ENCODE results near the gene CD244. TPM values are rescaled to one million over a fixed set of nuclear protein-coding genes. Genes with fewer than 3 reads are reported as not detected.

CD244 gene
- polyA plus RNA-seq, 1 donor from 2014 or later: not detected

DNA sequence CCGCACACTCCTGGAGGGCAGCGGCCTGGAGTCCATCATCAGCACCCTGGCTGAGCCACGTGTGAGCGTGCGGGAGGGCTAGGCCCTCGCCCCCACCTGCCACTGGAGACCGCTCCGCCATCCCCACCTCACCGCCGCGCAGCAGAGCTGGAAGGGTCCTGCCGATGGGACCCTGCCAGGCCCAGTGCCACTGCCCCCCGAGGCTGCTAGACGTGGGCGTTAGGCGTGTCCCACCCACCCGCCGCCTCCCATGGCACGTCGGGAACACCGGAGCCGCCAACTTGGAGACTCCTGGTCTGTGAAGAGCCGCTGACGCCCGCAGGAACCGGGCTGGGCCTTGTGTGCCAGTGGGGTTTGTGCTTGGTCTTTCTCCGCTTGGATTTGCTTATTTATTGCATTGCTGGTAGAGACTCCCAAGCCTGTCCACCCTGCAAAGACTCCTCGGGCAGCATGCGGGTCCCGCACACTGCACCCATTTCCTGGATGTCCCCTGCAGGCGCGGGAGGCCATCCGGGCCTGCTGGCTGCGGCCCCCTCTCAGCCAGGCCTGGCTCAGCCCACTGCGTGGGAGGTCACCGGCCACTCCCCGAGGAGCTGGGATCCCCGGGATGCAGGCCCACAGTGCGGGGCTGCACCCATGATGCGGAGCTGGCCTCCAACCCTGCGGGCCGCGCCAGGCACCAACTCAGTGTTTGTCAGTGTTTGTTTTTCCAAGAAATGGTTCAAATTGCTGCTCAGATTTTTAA, 60.7 kb downstream of the CD244 start:
- Histone ChIP-seq H4K20me1 (ENCODE audit: insufficient read depth) (no peaks in the 10 kb centered on the region), H3F3A (ENCODE audit: insufficient read depth, low read length, poor library complexity, severe bottlenecking) (no peaks in the 10 kb centered on the region), H3K27me3 (ENCODE audit: insufficient read depth, low read depth, low read length) (no peaks in the 10 kb centered on the region), H3K4me2 (ENCODE audit: low read length) (no peak overlapping the region), H3K9me3 (ENCODE audit: low read length) (no peaks in the 10 kb centered on the region), H3K27ac (ENCODE audit: low read length) (no peak overlapping the region), H3K79me2 (replicated peaks; ENCODE audit: insufficient read depth, low read length) (no peaks in the 10 kb centered on the region), H3K36me3 (ENCODE audit: insufficient read depth, low read length) (no peaks in the 10 kb centered on the region), H3K9me2 (ENCODE audit: insufficient read depth, low read length) (no peaks in the 10 kb centered on the region), H3K9ac (ENCODE audit: low read length) (no peak overlapping the region), H2AFZ (ENCODE audit: low read depth, low read length) (no peak overlapping the region), H3K4me3 (ENCODE audit: low read length) (no peak overlapping the region)
- no peak for TF ChIP-seq MXI1 (conservative IDR thresholded peaks at IDR 0.05; ENCODE audit: poor library complexity, severe bottlenecking)
- no peak for TF ChIP-seq TAF1 (IDR thresholded peaks at IDR 0.05; ENCODE audit: low read depth)
- TF ChIP-seq, protein P1, sequence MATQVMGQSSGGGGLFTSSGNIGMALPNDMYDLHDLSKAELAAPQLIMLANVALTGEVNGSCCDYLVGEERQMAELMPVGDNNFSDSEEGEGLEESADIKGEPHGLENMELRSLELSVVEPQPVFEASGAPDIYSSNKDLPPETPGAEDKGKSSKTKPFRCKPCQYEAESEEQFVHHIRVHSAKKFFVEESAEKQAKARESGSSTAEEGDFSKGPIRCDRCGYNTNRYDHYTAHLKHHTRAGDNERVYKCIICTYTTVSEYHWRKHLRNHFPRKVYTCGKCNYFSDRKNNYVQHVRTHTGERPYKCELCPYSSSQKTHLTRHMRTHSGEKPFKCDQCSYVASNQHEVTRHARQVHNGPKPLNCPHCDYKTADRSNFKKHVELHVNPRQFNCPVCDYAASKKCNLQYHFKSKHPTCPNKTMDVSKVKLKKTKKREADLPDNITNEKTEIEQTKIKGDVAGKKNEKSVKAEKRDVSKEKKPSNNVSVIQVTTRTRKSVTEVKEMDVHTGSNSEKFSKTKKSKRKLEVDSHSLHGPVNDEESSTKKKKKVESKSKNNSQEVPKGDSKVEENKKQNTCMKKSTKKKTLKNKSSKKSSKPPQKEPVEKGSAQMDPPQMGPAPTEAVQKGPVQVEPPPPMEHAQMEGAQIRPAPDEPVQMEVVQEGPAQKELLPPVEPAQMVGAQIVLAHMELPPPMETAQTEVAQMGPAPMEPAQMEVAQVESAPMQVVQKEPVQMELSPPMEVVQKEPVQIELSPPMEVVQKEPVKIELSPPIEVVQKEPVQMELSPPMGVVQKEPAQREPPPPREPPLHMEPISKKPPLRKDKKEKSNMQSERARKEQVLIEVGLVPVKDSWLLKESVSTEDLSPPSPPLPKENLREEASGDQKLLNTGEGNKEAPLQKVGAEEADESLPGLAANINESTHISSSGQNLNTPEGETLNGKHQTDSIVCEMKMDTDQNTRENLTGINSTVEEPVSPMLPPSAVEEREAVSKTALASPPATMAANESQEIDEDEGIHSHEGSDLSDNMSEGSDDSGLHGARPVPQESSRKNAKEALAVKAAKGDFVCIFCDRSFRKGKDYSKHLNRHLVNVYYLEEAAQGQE (IDR thresholded peaks at IDR 0.05; ENCODE audit: borderline replicate concordance): no peak
- no peak for TF ChIP-seq RAD21 (conservative IDR thresholded peaks at IDR 0.05)

DNA sequence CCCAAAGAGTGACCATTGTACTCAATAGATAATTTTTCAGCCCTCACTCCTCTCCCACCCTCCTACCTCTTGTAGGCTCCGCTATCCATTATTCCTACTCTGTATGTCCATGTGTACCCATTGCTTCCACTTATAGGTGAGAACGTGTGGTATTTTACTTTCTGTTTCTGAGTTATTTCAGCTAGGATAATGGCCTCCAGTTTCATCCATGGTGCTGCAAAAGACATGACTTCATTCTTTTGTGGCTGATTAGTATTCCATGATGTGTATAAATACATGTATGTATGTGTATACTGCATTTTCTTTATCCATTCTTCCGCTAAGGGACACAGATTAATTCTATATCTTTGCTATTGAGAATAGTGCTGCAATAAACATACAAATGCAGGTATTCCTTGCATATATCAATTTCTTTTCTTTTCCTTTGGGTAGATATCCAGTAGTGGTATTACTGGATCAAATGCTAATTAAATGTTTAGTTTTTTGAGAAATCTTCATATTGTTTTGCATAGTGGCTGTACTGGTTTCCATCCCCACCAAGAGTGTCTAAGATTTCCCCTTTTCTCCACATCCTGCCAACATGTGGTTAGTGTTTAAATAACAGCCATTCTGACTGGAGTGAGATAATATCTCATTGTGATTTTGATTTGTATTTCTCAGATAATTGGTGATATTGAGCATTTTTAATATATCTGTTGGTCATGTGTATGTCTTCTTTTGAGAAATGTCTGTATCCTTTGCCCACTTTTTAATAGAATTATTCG, 61.9 kb downstream of the CD244 start:
- Histone ChIP-seq H3K4me2 (ENCODE audit: low read length) (no peak overlapping the region), H3K36me3 (ENCODE audit: insufficient read depth, low read length) (no peaks in the 10 kb centered on the region), H3K27me3 (ENCODE audit: insufficient read depth, low read depth, low read length) (no peaks in the 10 kb centered on the region), H3K27ac (ENCODE audit: low read length) (no peak overlapping the region), H3K9ac (ENCODE audit: low read length) (no peak overlapping the region), H3K79me2 (replicated peaks; ENCODE audit: insufficient read depth, low read length) (no peaks in the 10 kb centered on the region), H2AFZ (ENCODE audit: low read depth, low read length) (no peak overlapping the region), H3K9me2 (ENCODE audit: insufficient read depth, low read length) (no peaks in the 10 kb centered on the region), H3K9me3 (ENCODE audit: low read length) (no peaks in the 10 kb centered on the region), H4K20me1 (ENCODE audit: insufficient read depth) (no peaks in the 10 kb centered on the region), H3K4me3 (ENCODE audit: low read length) (no peak overlapping the region), H3F3A (ENCODE audit: insufficient read depth, low read length, poor library complexity, severe bottlenecking) (no peaks in the 10 kb centered on the region)
- TF ChIP-seq, protein P1 (IDR thresholded peaks at IDR 0.05; ENCODE audit: borderline replicate concordance): no peak
- no peak for TF ChIP-seq TAF1 (IDR thresholded peaks at IDR 0.05; ENCODE audit: low read depth)
- TF ChIP-seq POLR2AphosphoS5 (IDR thresholded peaks at IDR 0.05): no peak
- TF ChIP-seq, protein P2, sequence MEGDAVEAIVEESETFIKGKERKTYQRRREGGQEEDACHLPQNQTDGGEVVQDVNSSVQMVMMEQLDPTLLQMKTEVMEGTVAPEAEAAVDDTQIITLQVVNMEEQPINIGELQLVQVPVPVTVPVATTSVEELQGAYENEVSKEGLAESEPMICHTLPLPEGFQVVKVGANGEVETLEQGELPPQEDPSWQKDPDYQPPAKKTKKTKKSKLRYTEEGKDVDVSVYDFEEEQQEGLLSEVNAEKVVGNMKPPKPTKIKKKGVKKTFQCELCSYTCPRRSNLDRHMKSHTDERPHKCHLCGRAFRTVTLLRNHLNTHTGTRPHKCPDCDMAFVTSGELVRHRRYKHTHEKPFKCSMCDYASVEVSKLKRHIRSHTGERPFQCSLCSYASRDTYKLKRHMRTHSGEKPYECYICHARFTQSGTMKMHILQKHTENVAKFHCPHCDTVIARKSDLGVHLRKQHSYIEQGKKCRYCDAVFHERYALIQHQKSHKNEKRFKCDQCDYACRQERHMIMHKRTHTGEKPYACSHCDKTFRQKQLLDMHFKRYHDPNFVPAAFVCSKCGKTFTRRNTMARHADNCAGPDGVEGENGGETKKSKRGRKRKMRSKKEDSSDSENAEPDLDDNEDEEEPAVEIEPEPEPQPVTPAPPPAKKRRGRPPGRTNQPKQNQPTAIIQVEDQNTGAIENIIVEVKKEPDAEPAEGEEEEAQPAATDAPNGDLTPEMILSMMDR (IDR thresholded peaks at IDR 0.05; ENCODE audit: poor library complexity, severe bottlenecking): no peak
- no peak for TF ChIP-seq SMC3 (conservative IDR thresholded peaks at IDR 0.05; ENCODE audit: poor library complexity)
- TF ChIP-seq MXI1 (conservative IDR thresholded peaks at IDR 0.05; ENCODE audit: poor library complexity, severe bottlenecking): no peak
- TF ChIP-seq EZH2 (IDR thresholded peaks at IDR 0.05; ENCODE audit: borderline replicate concordance, insufficient read depth, low read length, poor library complexity, severe bottlenecking): no peak
- no peak for TF ChIP-seq RAD21 (conservative IDR thresholded peaks at IDR 0.05)
- TF ChIP-seq EP300 (conservative IDR thresholded peaks at IDR 0.05; ENCODE audit: poor library complexity, severe bottlenecking): no peak

Measured in neural cell (in vitro differentiated cells).